Measurements from ENCODE around the gene ATP11A.

- TF ChIP-seq MYNN (tag by site-specific recombination; IDR thresholded peaks at IDR 0.05; ENCODE audit: borderline replicate concordance): no peak
- TF ChIP-seq, protein P1, sequence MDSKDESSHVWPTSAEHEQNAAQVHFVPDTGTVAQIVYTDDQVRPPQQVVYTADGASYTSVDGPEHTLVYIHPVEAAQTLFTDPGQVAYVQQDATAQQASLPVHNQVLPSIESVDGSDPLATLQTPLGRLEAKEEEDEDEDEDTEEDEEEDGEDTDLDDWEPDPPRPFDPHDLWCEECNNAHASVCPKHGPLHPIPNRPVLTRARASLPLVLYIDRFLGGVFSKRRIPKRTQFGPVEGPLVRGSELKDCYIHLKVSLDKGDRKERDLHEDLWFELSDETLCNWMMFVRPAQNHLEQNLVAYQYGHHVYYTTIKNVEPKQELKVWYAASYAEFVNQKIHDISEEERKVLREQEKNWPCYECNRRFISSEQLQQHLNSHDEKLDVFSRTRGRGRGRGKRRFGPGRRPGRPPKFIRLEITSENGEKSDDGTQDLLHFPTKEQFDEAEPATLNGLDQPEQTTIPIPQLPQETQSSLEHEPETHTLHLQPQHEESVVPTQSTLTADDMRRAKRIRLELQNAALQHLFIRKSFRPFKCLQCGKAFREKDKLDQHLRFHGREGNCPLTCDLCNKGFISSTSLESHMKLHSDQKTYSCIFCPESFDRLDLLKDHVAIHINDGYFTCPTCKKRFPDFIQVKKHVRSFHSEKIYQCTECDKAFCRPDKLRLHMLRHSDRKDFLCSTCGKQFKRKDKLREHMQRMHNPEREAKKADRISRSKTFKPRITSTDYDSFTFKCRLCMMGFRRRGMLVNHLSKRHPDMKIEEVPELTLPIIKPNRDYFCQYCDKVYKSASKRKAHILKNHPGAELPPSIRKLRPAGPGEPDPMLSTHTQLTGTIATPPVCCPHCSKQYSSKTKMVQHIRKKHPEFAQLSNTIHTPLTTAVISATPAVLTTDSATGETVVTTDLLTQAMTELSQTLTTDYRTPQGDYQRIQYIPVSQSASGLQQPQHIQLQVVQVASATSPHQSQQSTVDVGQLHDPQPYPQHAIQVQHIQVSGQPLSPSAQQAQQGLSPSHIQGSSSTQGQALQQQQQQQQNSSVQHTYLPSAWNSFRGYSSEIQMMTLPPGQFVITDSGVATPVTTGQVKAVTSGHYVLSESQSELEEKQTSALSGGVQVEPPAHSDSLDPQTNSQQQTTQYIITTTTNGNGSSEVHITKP (tag by site-specific recombination; IDR thresholded peaks at IDR 0.05): no peak
- TF ChIP-seq ZBTB48 (tag by site-specific recombination; IDR thresholded peaks at IDR 0.05): no peak
- no peak for TF ChIP-seq ZNF112 (tag by site-specific recombination; IDR thresholded peaks at IDR 0.05)
- TF ChIP-seq ZNF302 (tag by site-specific recombination; IDR thresholded peaks at IDR 0.05; ENCODE audit: low read depth): no peak
- TF ChIP-seq, protein P2, sequence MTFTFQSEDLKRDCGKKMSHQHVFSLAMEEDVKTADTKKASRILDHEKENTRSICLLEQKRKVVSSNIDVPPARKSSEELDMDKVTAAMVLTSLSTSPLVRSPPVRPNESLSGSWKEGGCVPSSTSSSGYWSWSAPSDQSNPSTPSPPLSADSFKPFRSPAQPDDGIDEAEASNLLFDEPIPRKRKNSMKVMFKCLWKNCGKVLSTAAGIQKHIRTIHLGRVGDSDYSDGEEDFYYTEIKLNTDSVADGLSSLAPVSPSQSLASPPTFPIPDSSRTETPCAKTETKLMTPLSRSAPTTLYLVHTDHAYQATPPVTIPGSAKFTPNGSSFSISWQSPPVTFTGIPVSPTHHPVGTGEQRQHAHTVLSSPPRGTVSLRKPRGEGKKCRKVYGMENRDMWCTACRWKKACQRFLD (tag by site-specific recombination; IDR thresholded peaks at IDR 0.05): no peak
- no peak for TF ChIP-seq YY1 (tag by site-specific recombination; IDR thresholded peaks at IDR 0.05)
- TF ChIP-seq ZNF280D (tag by site-specific recombination; IDR thresholded peaks at IDR 0.05): no peak
- no peak for TF ChIP-seq RBAK (tag by site-specific recombination; IDR thresholded peaks at IDR 0.05)
- no peak for TF ChIP-seq TSHZ1 (tag by site-specific recombination; IDR thresholded peaks at IDR 0.05; ENCODE audit: borderline replicate concordance)
- TF ChIP-seq ZNF768 (tag by site-specific recombination; IDR thresholded peaks at IDR 0.05): no peak
- no peak for TF ChIP-seq ZNF10 (tag by site-specific recombination; IDR thresholded peaks at IDR 0.05)
Observed at GRCh38 chr13:112679381-112679780, 10.5 kb upstream of the ATP11A start.

Measured in HEK293 (cell line).